Measurements from ENCODE around the gene SURF4. TPM values are rescaled to one million over a fixed set of nuclear protein-coding genes. Genes with fewer than 3 reads are reported as not detected.

SURF4 gene
- total and polyA plus RNA-seq, 2 of the 13 experiments (the other 11 are each of a cell fraction or from before 2014, with no cell fraction given) = 220 to 265 TPM

DNA sequence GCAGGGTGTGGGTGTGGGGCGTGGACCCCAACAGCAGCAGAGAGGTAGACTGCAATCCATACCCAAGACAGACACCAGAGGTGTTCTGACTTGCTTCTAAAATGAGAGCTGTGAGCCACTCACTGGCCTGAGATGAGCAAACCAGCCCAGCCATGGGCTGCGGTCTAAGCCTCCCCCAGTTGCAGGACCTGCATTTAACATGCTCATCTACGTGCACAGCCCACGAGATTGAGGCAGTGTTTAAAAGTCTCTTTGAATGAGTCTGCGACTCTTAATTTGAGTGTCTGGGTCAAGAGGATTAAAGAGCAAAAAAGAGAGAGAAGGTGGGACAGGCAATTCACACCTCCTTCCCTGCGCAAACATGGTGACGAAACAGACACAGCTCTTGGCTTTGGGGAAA is 5.9 kb downstream of the SURF4 start:
- Histone ChIP-seq H3K9ac (ENCODE audit: insufficient read depth, low read depth, low read length) (no peak overlapping the region), H3K4me1 (ENCODE audit: insufficient read depth, low read length) (peaks cover 61% of the 10 kb centered on the region), H3K27ac (ENCODE audit: extremely low read length, insufficient read depth, low read length) (no peak overlapping the region), H3K36me3 (replicated peaks in 1 of 2; ENCODE audit: control insufficient read depth in 1 of 2, insufficient read depth in 2 of 2, low read length in 2 of 2) (peaks cover 19 to 84% of the 10 kb centered on the region in 2 experiments), H4K20me1 (ENCODE audit: insufficient read depth, low read length) (peaks cover 97% of the 10 kb centered on the region), H3K9me3 (ENCODE audit: low read length) (no peaks in the 10 kb centered on the region), H3K4me3 (replicated peaks in 1 of 3; ENCODE audit: insufficient read depth in 1 of 3, low read depth in 2 of 3, low read length in 3 of 3) (no peak overlapping the region), H3K27me3 (ENCODE audit: control insufficient read depth in 1 of 2, insufficient read depth in 2 of 2, low read length in 2 of 2) (no peaks in the 10 kb centered on the region), H3K4me2 (ENCODE audit: low read depth, low read length) (no peak overlapping the region), H3K79me2 (ENCODE audit: insufficient read depth, low read length) (peaks cover 98% of the 10 kb centered on the region), H2AFZ (ENCODE audit: low read length) (no peak overlapping the region)
- TF ChIP-seq POLR2AphosphoS5 (IDR thresholded peaks at IDR 0.05; ENCODE audit: low read depth, low read length) (no peak), TOPORS (CRISPR knock-in tag; IDR thresholded peaks at IDR 0.05) (no peak), ZNF672 (CRISPR knock-in tag; IDR thresholded peaks at IDR 0.05) (no peak), ZNF570 (CRISPR knock-in tag; IDR thresholded peaks at IDR 0.05; ENCODE audit: borderline replicate concordance) (no peak)
- TF ChIP-seq, protein P1, sequence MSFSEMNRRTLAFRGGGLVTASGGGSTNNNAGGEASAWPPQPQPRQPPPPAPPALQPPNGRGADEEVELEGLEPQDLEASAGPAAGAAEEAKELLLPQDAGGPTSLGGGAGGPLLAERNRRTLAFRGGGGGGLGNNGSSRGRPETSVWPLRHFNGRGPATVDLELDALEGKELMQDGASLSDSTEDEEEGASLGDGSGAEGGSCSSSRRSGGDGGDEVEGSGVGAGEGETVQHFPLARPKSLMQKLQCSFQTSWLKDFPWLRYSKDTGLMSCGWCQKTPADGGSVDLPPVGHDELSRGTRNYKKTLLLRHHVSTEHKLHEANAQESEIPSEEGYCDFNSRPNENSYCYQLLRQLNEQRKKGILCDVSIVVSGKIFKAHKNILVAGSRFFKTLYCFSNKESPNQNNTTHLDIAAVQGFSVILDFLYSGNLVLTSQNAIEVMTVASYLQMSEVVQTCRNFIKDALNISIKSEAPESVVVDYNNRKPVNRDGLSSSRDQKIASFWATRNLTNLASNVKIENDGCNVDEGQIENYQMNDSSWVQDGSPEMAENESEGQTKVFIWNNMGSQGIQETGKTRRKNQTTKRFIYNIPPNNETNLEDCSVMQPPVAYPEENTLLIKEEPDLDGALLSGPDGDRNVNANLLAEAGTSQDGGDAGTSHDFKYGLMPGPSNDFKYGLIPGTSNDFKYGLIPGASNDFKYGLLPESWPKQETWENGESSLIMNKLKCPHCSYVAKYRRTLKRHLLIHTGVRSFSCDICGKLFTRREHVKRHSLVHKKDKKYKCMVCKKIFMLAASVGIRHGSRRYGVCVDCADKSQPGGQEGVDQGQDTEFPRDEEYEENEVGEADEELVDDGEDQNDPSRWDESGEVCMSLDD (CRISPR knock-in tag; IDR thresholded peaks at IDR 0.05; ENCODE audit: borderline replicate concordance) = no peak
- TF ChIP-seq, protein P2, sequence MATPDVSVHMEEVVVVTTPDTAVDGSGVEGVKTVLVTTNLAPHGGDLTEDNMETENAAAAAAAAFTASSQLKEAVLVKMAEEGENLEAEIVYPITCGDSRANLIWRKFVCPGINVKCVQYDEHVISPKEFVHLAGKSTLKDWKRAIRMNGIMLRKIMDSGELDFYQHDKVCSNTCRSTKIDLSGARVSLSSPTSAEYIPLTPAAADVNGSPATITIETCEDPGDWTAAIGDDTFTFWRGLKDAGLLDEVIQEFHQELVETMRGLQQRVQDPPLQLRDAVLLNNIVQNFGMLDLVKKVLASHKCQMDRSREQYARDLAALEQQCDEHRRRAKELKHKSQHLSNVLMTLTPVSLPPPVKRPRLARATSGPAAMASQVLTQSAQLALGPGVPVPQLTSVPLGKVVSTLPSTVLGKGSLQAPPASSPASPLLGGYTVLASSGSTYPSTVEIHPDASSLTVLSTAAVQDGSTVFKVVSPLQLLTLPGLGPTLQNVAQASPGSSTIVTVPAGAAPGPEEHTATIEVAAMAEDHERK (CRISPR knock-in tag; IDR thresholded peaks at IDR 0.05; ENCODE audit: low read depth) = no peak
- TF ChIP-seq, protein P3, sequence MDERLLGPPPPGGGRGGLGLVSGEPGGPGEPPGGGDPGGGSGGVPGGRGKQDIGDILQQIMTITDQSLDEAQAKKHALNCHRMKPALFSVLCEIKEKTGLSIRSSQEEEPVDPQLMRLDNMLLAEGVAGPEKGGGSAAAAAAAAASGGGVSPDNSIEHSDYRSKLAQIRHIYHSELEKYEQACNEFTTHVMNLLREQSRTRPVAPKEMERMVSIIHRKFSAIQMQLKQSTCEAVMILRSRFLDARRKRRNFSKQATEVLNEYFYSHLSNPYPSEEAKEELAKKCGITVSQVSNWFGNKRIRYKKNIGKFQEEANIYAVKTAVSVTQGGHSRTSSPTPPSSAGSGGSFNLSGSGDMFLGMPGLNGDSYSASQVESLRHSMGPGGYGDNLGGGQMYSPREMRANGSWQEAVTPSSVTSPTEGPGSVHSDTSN (CRISPR knock-in tag; IDR thresholded peaks at IDR 0.05) = no peak
- WGBS (ENCODE audit: low lambda C conversion rate) = 96% methylated on average over 7 of the region's 7 CpGs
- no peak; the same call in 2 of the 3 replicates for ATAC-seq
- no peak for FAIRE-seq
- POLR2A ChIA-PET = interaction anchor here (0.6 to 0.9 kb wide), 2 partner anchors 11 to 655 kb away, joined by 3 to 5 read pairs; no protein-coding TSS in a partner anchor
- intact Hi-C loops (cut with micrococcal nuclease; ENCODE audit: unreplicated experiment) = no loop called here
- CTCF ChIA-PET (ENCODE audit: low intra/inter-chr PET ratio, low total read pairs) = no interaction called here
- no TSS peak for BruUV-seq (replicated peaks)
- DNase-seq (ENCODE audit: low spot score) = no peak
- in situ Hi-C loops (cut with HindIII; ENCODE audit: extremely low pct_ligation_motif_present, low pct_unique_long_range_greater_than_20kb) = no loop called here
